Progenitor cell of endocrine pancreas (in vitro differentiated cells): ENCODE measurements around the gene FREM3. TPM values are rescaled to one million over a fixed set of nuclear protein-coding genes. Genes with fewer than 3 reads are reported as not detected.

Experiments used
- DNase-seq: peaks from one replicate; pipeline ENCODE4 v3.0.0; 2021; ENCODE audit warnings: low spot score; ENCODE audit not compliant: unreplicated experiment
- H3K27ac Mint-ChIP-seq: 2 replicates; pipeline ENCODE4 v1.8.0; 2021; ENCODE audit warnings: mild to moderate bottlenecking, moderate library complexity, mixed read lengths
- H3K27me3 Mint-ChIP-seq: 2 replicates; pipeline ENCODE4 v1.8.0; 2021; ENCODE audit warnings: mixed read lengths
- H3K36me3 Mint-ChIP-seq: 2 replicates; pipeline ENCODE4 v1.8.0; 2022; ENCODE audit warnings: mixed read lengths; ENCODE audit not compliant: insufficient read depth
- H3K4me1 Mint-ChIP-seq: 2 replicates; pipeline ENCODE4 v1.8.0; 2021; ENCODE audit warnings: low read depth, mixed read lengths
- H3K4me3 Mint-ChIP-seq: 2 replicates; pipeline ENCODE4 v1.8.0; 2021; ENCODE audit warnings: low read depth, mild to moderate bottlenecking, moderate library complexity, mixed read lengths
- H3K9me3 Mint-ChIP-seq: 2 replicates; pipeline ENCODE4 v1.8.0; 2021; ENCODE audit warnings: low read depth, mixed read lengths
- total RNA-seq: library from RNA; stranded (reverse); gene quantifications from 2 replicates; pipeline ENCODE4 v1.2.1, GENCODE V29; 2021
- TF ChIP-seq, protein P1 (sequence below): fragments of 200-600 bp; sonication (generic); IDR thresholded peaks from one replicate; pipeline ENCODE4 v1.5.0; 2021; ENCODE audit warnings: antibody characterized with exemption, mild to moderate bottlenecking; ENCODE audit not compliant: unreplicated experiment

FREM3 gene
- total RNA-seq, 1 donor from 2014 or later: not detected

- TF ChIP-seq, protein P1, sequence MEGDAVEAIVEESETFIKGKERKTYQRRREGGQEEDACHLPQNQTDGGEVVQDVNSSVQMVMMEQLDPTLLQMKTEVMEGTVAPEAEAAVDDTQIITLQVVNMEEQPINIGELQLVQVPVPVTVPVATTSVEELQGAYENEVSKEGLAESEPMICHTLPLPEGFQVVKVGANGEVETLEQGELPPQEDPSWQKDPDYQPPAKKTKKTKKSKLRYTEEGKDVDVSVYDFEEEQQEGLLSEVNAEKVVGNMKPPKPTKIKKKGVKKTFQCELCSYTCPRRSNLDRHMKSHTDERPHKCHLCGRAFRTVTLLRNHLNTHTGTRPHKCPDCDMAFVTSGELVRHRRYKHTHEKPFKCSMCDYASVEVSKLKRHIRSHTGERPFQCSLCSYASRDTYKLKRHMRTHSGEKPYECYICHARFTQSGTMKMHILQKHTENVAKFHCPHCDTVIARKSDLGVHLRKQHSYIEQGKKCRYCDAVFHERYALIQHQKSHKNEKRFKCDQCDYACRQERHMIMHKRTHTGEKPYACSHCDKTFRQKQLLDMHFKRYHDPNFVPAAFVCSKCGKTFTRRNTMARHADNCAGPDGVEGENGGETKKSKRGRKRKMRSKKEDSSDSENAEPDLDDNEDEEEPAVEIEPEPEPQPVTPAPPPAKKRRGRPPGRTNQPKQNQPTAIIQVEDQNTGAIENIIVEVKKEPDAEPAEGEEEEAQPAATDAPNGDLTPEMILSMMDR: no peak
Observed at GRCh38 chr4:143623896-143624295, 76.6 kb downstream of the FREM3 start.

GRCh38 chr4:143618811-143619210 is 81.7 kb downstream of the FREM3 start:
- no peak for DNase-seq
- H3K27ac Mint-ChIP-seq: no peak overlapping the region
- TF ChIP-seq, protein P1: no peak
- no peaks in the 10 kb centered on the region for H3K36me3 Mint-ChIP-seq
- no peak overlapping the region for H3K4me3 Mint-ChIP-seq
- peaks cover 3% of the 10 kb centered on the region for H3K9me3 Mint-ChIP-seq
- no peaks in the 10 kb centered on the region for H3K4me1 Mint-ChIP-seq
- no peaks in the 10 kb centered on the region for H3K27me3 Mint-ChIP-seq

More at GRCh38 chr4:143623896-143624295, 76.6 kb downstream of the FREM3 start:
- Mint-ChIP-seq H3K4me3 (no peak overlapping the region), H3K27ac (no peak overlapping the region), H3K4me1 (no peaks in the 10 kb centered on the region), H3K27me3 (no peaks in the 10 kb centered on the region), H3K9me3 (no peaks in the 10 kb centered on the region), H3K36me3 (no peaks in the 10 kb centered on the region)
- DNase-seq: no peak

GRCh38 chr4:143617994-143618679 is 82.3 kb downstream of the FREM3 start:
- TF ChIP-seq, protein P1: no peak
- Mint-ChIP-seq H3K36me3 (no peaks in the 10 kb centered on the region), H3K9me3 (peaks cover 3% of the 10 kb centered on the region), H3K27me3 (no peaks in the 10 kb centered on the region), H3K4me1 (no peaks in the 10 kb centered on the region), H3K4me3 (no peak overlapping the region), H3K27ac (no peak overlapping the region)
- DNase-seq: no peak

DNA sequence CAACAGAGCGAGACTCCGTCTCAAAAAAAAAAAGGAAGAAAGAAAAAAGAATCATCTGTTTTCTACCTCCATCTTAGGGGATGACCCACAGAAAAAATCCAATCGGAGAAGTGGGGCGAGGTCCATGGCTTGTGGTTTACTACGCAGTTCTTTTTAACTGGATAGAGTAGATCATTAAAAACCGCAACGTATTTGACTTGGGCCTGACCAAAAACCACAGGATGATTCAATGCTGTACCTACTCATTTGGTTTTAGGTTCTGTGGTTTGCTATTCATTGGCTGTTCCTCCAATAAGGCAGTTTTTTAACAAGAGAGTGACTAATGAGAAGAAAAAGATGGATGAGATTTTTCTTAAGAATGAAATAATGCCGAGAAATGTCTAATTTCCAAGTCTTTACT is 83.7 kb downstream of the FREM3 start:
- no peak for DNase-seq
- no peaks in the 10 kb centered on the region for H3K4me1 Mint-ChIP-seq
- H3K36me3 Mint-ChIP-seq: no peaks in the 10 kb centered on the region
- H3K27ac Mint-ChIP-seq: no peak overlapping the region
- H3K27me3 Mint-ChIP-seq: no peaks in the 10 kb centered on the region
- peaks cover 3% of the 10 kb centered on the region for H3K9me3 Mint-ChIP-seq
- TF ChIP-seq, protein P1: no peak
- no peak overlapping the region for H3K4me3 Mint-ChIP-seq

DNA sequence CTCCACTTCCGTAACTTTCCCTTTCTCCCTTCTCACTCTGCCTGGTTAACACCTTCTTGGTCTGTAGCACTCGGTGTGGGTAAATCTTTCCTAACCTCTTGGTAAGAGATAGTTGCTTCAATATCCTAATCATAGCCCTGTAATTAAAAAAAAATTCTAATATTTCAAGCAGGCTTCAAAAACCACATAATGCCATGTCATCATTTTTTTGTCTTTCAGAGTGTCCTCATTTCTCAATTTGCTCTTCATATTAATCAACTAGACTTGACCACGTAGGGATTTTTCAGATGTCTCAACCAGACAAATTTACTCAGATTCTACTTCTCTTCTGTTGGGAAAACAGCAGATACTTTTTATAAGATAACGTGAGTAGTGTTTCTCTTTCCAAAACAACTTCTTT is 91.0 kb downstream of the FREM3 start:
- peaks cover 5% of the 10 kb centered on the region for H3K9me3 Mint-ChIP-seq
- no peaks in the 10 kb centered on the region for H3K27me3 Mint-ChIP-seq
- no peak overlapping the region for H3K4me3 Mint-ChIP-seq
- no peaks in the 10 kb centered on the region for H3K4me1 Mint-ChIP-seq
- no peak for DNase-seq
- TF ChIP-seq, protein P1: no peak
- no peak overlapping the region for H3K27ac Mint-ChIP-seq
- H3K36me3 Mint-ChIP-seq: no peaks in the 10 kb centered on the region
